Activated CD4-positive, alpha-beta T cell treated with anti-CD3 and anti-CD28 coated beads, Interleukin-2, amount 50 U/mL, for 24 hours (primary cell): ENCODE data around the gene LRMDA.

Source experiments
- DNase-seq, 2 donors: peaks; one replicate each; pipeline ENCODE4 v3.0.0-alpha.2; 2020; ENCODE audit warnings: low read depth in 1 of 2, low spot score in 1 of 2

The LRMDA gene

GRCh38 chr10:75936841-75937240, 505.4 kb downstream of the LRMDA start:
- no peak for DNase-seq

- no peak for DNase-seq
Observed at GRCh38 chr10:75937823-75938222, 506.4 kb downstream of the LRMDA start.

DNA sequence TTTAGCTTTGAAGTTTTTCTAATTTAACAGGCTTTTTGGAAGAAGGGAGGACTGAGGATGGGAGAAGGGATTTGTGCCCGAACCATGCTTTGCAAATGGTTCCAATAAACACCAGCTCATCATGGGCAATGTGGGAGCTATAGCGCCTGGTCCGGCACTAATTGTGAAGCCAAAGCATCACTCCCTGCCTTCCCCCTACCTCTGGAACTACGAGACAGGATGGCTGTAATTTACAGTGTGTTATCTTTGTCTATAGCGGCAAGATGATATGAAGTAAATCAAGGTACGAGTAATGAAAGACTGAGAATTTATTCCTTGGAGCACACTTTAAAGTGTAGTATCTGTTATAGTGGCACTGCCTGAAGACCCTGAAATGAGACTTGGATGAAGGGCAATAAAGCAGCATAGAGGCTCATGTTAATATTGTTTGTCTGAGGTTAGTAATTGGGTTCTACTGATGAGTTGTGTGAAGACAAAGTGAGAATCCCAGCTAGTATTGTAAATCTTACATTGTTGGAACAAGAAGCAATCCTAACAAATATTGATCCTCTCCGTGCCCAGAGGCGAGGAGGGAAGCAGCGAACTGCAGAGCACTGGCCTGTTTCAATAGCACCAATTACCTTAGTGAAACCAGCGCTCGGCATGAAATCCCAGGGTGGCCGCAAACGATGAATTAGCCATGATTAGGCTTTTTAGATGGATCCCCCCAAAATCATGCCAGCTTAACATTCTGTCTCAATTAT, 507.1 kb downstream of the LRMDA start:
- DNase-seq: no peak

DNA sequence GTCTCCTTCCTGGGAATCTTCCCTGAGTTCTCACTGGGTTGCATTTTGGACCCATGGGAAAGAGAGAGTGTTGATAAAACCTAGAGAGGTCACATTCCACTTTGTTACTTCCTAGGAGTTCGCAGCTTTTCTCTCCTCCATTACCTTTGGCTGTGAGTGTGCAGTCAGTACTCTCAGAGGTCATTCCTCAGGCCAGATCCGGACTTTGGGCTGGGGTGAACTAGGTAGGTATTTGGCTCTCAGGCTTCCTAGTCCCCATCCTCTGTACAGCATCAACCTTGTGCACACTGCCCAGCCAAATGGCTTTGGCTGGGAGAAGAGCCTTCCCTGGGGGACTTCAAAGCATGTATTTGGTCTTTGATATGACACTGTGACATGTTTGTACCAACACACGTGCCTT, 508.1 kb downstream of the LRMDA start:
- DNase-seq: no peak

GRCh38 chr10:75940742-75941141, 509.3 kb downstream of the LRMDA start:
- DNase-seq: no peak

DNA sequence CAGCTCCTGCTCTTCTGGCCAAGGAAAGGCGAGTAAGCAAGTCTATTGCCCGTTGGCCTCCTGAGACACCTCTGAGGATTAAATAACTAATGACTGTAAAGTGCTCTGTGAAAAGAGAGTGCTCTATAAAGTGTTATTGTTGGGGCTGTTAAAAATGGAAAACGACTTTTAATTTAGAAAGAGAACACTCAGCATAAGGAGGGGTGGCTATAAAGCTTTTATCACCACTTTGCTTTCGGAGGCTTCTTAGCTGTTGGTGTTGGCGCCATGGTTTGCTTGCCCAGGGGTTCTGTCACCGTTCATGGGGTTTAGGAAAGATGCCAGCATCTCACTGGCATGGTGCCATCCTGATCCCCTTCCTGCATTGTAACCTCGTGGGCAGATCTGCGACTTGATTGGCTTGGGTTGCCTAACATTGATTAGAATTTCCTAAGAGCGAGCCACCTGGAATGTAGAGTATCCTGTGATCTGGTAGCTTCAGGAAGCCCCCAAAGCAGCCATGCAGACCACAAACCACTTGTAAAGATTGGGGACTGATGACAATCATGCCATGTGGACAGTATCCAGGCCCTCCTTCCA, 509.9 kb downstream of the LRMDA start:
- DNase-seq: no peak

DNA sequence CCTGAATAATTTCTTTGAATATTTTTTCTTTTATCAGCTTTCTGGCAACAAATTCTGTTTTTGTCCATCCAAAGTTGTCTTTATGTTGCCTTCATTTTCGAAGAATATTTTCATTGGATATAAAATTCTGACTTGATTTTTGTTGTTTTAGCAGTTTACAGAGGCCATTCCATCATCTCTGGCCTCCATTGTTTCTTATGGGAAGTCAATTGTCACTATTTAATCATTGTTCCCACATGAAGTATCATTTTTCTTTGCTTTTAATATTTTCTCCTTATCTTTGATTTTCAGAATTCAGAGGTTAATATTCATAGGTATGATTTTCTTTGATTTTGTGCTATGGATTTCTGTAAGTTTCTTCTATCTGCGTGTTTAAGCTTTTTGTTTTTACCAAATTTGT, 512.6 kb downstream of the LRMDA start:
- no peak for DNase-seq

- no peak for DNase-seq
Observed at GRCh38 chr10:75948583-75948982, 517.2 kb downstream of the LRMDA start.

DNA sequence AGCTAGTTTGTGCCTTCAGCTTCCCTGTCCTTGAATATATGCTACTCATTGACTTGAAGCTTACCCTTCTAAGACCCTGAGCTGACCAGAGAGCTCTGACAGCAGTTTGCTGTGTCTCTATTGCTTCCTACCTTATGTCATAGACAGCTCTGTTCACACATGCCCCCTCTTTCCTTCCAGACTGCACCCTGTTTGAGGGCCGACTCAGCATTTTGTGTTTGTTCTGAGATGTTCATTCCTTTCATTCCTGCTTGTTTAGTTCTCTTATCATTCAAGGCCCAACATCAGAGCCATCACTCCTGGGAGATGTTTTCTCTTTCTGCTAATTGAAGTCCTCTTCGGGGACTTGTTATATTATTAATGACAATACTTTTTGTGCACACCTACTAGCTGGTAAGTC, 518.9 kb downstream of the LRMDA start:
- DNase-seq: no peak

- DNase-seq: no peak
Observed at GRCh38 chr10:75950997-75951589, 519.7 kb downstream of the LRMDA start.

- no peak for DNase-seq
Observed at GRCh38 chr10:75951627-75952026, 520.2 kb downstream of the LRMDA start.

- DNase-seq: no peak
Observed at GRCh38 chr10:75952093-75952492, 520.7 kb downstream of the LRMDA start.

DNA sequence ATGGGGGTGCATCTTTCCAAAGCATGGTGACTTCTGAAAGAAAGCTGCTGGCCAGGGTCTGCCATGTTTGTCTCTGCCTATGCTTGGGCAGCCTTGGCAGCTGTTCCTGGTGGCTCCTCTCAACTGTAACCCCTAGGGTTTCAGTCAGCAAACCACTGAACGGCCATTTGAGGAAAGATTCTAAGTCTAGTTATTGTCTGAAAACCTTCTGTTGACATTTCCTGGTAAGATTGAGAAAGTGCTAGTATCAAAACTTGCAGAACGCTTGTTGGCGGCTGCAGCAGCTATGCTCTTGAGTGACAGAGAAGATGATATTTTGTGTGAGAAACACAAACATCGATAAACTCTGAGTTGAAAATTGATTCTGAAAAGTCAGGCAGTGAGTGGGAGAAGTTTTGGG, 523.1 kb downstream of the LRMDA start:
- no peak for DNase-seq

GRCh38 chr10:75955973-75956502, 524.6 kb downstream of the LRMDA start:
- DNase-seq: no peak

DNA sequence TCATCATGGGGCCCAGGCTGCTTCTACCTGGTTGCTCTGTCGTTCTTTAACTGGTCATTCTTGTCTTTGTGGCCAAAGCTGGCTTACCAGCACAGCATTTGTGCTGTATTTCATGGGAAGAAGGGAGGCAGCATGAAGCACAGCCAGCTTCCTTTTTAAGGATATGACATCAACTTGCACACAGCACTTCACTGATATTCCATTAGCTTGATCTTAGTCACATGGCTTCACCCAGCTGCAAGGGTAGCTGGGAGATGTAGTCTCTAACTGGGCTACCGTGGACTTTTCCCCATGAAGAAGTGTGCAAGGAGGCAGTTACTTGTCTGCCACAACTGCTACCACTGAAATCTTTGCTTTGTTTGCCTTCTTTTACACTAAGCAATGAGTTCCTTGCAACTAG, 525.2 kb downstream of the LRMDA start:
- DNase-seq: no peak

DNA sequence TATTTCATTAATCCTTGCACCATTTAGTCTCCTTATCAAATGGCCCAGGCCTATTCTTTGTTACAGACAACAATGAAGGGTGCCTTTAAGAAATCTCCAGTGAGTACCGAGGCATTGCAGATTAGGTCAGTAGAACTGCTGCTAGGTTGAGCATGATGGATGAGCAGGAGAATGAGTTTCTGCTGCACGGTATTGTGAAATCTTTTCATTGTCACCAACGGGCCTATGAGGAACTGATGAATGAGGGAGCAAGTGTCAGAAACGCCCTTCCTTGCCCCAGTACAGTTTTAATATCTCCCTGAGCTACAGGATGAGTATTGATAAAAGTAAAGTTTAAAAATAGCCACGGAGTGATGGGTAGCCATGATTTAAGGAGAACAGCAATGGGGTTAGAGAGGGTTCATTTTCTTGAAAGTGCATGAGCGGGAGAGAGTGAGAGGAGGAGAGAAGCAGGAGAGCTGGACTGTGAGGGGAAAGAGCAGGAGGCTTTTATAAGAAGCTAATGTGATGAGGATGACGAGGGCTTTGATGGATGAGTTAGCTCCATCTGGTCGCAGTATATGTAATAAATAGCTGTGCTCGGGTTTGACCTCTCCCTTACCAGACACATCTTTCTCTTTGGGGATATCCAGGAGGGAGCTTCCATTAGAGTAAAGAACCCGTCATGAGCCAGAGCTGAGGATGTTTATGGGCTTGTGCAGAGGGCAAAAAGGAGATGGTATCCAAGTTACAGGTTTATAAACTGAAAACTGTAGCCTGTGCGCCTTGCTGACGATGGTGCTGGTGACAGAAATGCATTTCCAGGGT, 526.1 kb downstream of the LRMDA start:
- no peak for DNase-seq

DNA sequence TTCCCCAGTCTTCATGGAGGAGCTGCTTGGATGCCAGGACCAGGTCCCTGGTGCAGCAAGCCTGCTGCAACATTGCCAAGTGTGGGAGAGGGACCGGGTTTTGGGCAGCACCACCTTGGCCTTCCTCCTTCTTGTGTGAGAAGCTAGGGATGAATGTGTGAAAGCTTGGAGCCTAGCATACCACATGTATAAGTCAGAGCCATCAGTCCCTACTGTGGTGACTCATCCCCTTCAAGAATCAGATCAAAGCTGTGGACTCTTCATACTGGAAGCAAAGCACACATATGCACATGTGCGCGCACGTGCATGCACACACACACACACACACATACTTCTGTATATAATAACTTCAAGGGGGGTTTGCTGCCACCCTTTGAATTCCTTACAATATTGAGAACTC, 527.8 kb downstream of the LRMDA start:
- DNase-seq: no peak

GRCh38 chr10:75959912-75960311, 528.5 kb downstream of the LRMDA start:
- no peak for DNase-seq

- DNase-seq: no peak
Observed at GRCh38 chr10:75962395-75963061, 531.1 kb downstream of the LRMDA start.

- DNase-seq: no peak
Observed at GRCh38 chr10:75967491-75967890, 536.1 kb downstream of the LRMDA start.

- DNase-seq: no peak
Observed at GRCh38 chr10:75969031-75969430, 537.6 kb downstream of the LRMDA start.
